IPS-NIHi7 (cell line): Measurements from ENCODE around the gene UBASH3A.
A peak's percentile ranks its signal among the peaks of the same experiment; 100 is the strongest.

Source experiments
- DNase-seq: peaks from one replicate; pipeline ENCODE4 v3.0.0; 2012; ENCODE audit warnings: mixed read lengths; ENCODE audit errors: extremely low spot score

UBASH3A gene, protein sequence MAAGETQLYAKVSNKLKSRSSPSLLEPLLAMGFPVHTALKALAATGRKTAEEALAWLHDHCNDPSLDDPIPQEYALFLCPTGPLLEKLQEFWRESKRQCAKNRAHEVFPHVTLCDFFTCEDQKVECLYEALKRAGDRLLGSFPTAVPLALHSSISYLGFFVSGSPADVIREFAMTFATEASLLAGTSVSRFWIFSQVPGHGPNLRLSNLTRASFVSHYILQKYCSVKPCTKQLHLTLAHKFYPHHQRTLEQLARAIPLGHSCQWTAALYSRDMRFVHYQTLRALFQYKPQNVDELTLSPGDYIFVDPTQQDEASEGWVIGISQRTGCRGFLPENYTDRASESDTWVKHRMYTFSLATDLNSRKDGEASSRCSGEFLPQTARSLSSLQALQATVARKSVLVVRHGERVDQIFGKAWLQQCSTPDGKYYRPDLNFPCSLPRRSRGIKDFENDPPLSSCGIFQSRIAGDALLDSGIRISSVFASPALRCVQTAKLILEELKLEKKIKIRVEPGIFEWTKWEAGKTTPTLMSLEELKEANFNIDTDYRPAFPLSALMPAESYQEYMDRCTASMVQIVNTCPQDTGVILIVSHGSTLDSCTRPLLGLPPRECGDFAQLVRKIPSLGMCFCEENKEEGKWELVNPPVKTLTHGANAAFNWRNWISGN

DNA sequence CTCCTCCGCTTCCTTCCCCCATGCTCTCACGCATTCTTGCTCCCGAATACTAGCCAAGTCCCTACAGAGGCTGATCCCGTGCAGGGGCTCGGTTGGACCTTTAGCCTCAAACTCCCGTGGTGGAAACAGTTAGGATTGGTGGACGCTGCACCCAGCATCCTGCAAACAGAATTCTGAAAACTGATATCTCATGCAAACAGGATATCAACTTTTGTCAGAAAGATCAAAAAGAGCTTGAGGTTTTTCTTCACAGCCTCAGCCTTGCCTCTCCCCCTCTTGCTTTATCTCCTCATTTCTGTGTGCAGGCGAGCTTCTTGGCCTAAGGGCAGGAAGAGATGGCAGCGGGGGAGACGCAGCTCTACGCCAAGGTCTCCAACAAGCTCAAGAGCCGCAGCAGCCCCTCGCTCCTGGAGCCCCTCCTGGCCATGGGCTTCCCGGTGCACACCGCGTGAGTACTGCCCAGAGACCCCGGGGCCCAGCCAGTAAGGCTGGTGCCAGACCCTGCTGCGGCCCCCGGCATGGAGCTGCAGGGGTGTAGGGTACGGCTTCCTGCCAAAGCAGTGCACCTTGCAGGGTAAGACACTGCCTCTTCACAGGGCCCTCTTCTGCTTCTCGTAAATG is at the start of gene UBASH3A:
Gene UBASH3A, plus strand, starts transcription at position 292 of the 621 bp plus-strand sequence. Its CDS starts 44 bp downstream, at position 336.
- DNase-seq: no peak

DNA sequence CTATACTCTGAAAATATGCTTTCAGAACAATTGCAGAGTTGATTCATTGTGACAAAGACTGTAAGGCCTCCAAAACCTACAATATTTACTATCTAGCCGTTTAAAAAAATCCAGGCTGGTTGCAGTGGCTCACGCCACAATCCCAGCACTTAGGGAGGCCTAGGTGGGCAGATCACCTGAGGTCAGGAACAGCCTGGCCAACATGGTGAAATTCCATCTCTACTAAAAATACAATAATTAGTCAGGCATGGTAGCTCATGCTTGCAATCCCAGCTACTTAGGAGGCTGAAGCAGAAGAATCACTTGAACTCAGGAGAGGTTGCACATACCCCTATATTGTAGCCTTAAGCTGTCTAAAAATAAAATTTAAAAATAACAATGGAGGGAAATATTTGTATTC is 47.7 kb upstream of the UBASH3A start:
- no peak for DNase-seq

DNA sequence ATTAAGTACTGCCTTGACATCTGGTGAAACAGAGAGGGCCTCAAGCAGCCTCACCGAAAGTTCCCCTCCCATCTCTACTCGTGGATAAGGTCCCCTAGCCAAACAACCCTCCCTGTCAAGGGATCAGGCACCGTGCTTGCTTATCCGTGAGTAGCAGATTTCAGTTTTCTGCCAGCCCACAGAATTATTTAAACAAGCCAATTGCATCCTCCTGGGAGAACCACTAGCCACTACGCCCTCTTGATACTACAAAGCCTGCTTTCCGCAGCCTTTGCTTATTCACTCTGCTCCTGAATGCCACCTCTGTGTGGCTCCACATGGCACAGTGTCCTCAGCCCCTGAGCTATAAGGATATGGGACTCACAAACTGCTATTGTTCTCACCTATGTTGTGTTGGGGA is 47.1 kb upstream of the UBASH3A start:
- no peak for DNase-seq

DNA sequence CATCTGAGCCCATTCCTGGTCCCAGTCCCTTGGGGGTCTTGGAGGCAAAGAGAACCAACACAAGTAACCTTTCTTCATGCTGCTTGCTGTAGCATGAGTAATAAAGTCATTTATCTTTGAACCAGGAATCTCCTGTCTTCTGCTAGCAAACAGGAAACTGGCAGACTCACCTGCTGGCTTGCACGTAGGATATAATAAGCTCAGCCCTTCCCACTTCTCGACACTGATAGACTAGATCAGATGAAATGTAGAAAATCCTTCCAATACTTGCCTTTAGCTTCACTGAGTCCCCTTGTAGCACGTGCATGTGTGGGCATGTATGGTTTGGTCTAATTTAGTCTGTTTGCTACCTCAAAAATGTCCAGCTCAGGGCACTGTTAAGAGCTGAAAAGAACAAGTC is 46.4 kb upstream of the UBASH3A start:
- no peak for DNase-seq

DNA sequence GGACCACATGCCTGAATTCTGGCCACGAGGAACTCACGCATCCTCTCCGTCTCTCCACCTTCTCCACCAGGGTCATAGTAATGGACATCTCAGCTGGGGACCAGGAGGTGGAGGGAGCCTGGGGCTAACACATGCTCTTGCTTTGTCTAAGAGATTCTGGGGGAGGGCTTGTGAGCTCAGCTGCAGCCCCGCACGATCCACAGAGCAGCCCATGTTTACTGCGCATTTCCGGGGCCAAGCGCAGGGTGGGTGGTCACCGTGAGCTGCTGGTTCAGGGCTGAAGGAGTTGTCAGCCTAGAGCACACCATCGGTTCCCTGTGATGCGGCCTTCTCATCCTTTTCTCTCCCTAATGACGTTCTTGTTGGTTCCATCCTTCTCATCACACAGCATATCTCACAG is 45.4 kb upstream of the UBASH3A start:
- DNase-seq: no peak

DNA sequence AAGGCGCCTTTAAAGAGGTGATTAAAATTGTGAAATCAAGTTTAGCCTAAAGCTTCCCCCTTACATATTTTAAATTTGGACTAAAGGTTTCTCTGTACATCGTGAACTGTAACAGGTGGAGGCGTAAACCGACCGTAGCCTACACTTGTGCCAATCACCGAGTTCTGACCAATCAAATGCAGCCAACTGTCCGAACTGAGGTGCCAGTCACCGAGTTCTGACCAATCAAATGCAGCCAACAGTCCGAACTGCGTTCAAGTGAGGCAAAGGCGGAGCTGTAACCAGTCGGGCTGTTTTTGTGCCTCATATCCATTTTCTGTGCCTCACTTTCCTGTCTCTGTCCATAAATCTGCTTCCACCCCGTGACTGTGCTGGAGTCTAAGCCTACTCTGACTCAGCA is 44.8 kb upstream of the UBASH3A start:
- no peak for DNase-seq

GRCh38 chr21:42360317-42360716 is 43.4 kb upstream of the UBASH3A start:
- no peak for DNase-seq

- DNase-seq: no peak
These were observed 42.4 kb upstream of the UBASH3A start for GRCh38 chr21:42361286-42361685.

DNA sequence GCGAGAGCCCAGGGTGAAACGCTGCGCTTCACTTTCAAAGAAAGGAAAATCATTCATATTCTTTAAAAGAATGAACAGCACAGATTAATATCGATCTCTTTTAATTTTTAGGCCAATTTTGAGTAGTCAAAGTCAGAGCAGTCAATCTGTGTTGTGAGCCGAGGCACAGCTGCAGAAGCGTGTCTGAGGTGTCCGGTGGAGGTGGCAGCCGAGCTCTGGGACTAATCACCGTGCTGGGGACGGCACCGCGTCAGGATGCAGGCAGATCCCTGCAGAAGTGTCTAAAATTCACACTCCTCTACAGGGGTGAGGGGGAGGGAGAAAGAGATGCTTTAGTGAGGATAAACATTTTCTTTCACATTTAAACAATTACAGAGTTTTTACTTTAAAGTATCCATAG is 41.5 kb upstream of the UBASH3A start:
- DNase-seq: no peak

- no peak for DNase-seq
These were observed 41.0 kb upstream of the UBASH3A start for GRCh38 chr21:42362700-42363099.

DNA sequence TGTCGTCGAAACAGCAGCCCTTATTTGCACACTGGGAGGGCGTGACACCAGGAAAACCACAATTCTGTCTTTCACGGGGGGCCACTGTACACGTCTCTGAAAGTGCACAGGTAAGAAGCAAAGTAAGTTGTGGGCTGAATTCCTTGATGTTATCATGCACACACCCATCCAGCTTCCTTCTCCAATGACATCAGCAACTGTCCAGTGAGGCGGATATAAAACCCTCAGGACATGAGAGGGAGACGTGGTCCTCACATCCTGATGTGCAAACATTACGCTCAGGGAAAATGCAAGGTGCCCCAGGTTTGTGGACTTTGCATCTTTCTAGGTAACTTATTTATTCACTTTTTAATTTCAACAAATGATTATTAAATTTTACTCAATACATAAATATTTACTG is 40.4 kb upstream of the UBASH3A start:
- no peak for DNase-seq

GRCh38 chr21:42364304-42364865 is 39.3 kb upstream of the UBASH3A start:
- DNase-seq: no peak

- no peak for DNase-seq
These were observed 37.9 kb upstream of the UBASH3A start for GRCh38 chr21:42365770-42366169.

DNA sequence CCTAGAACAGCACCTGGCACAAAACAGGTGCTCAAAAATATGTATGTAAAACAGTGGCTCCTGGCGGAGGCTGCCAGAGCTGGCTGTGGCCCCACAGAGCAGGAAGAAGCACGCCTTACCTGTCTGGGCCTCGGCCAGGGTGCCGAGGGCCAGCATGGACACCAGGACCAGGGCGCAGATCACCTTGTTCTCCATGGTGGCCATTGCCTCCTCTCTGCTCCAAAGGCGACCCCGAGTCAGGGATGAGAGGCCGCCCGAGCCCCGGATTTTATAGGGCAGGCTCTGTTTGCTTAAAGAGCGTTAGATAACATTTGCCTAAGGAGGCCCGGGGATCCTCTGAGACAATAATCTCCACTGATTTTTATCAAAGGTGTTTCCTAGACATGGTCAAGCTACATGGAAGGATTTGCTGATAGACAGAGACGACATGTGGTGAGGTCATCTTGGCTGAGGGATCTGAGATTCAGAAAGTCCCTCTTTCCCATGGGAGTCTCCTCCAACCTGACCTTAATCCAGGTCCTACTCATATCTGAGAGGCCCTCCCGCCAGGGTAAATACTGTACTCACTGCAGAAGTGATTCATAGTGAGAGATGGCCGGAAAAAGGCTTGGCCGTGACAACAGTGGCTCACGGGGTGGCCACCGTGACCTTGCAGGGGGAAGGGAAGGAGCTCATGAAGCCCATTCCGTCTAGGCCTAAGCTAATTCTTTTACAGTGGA is 37.3 kb upstream of the UBASH3A start, which contains the start of gene TFF1:
Gene TFF1, minus strand, starts transcription at position 244 of the 719 bp plus-strand sequence. Its CDS starts 40 bp downstream, at position 204.
- DNase-seq: no peak

DNA sequence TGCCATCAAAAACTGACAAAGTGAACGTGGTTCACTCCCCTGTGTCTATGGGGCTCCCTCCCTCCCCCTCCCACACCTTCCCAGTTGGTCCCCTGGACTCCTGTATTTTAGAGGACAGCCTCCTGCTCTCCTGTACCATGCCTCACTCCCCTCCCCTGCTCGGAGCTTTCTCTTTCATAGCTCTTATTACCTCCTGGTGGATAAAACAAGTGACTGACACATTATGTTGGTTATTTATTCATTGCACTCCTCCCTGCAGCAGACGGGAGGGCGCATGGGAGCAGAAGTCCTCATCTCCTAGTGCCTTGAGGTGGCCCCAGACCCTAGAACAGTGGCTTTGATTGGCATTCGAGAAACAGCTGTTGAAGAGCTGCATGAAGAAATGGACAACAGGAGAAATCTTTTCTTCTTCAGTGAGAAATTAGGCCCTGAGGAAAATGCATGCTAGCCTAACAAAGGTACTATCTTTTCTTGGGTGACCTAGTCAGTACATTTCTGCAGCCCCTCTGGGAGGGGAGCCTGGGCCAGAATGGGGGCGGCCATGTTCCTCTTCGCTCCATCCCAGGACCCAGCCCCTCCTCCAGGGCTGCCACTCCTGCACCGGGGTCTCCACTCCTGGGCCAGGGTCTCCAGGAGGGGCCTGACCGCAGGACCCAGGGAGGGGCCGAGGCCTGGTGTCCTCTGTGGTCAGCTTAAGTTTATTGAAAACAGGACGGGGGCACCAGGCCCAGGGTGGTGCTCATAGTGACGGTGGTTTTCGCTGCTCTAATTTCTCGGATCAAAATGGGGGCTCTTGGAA is 36.1 kb upstream of the UBASH3A start:
- DNase-seq: no peak

- peak; percentile 45 for DNase-seq
These were observed 33.9 kb upstream of the UBASH3A start for GRCh38 chr21:42369821-42370220.

- no peak for DNase-seq
These were observed 32.6 kb upstream of the UBASH3A start for GRCh38 chr21:42370894-42371654.

DNA sequence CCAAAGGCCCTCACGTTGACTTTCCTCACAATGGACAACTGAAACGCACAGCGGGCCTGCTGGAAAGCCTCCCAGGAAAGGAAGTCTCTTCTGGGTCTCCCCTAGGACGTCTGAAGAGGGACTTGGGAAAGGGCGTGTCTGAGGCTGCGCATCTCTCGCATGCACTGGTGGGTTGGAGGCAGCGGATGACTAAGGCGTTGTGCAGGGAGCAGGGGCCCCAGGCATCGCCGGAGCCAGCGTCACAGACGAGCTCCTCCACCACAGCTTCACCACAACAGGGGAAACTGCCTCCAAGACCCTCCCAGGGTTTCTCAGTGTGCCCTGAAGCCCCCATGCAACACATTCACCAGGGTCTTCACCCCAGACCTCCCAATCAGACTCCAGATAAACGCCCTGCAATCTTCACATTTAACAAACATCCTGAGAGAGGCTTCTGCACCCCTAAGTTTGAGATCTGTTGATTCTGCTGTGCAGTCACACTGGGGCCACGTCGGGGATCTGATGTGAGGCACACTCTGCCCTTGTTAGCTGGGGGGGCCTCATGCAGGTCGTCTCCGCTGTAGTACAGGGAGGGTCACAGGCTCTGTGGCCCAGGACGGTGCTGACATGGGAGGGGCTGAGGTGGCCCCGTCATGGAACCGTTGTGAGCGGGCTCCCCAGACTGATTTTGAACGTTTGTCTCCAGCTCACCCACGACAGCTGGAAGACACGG is 30.4 kb upstream of the UBASH3A start:
- no peak for DNase-seq

DNA sequence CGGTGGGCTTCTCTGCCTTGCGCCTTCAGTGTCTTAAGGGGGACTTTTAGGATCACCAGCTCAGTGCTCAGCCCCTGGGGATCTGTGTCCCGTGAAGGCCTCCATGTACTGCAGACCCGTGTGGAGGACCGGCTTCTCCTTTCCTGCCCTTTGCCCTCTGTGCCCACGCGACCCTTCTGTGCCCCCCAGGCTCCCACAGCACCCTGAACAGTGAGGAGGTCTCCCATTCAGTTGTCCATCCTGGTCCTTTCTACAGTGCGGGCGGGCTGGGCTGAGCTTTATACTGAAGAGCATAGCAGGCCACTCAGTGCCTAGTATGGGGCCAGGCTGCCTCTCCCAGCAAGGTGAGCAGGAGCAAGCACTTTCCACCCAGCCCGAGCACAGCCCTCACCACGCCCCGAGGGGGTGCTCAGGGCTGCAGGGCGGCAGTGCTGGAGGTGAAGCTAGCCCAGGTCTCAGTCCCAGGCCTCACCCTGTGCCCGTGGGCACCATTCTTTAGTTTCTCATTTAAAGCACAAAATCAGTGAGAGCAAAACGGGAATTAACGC is 29.7 kb upstream of the UBASH3A start:
- no peak for DNase-seq
